Measurements from ENCODE around the gene PHF20.

- TF ChIP-seq CTCF (IDR thresholded peaks at IDR 0.05): no peak
- no peak for TF ChIP-seq POLR2A (IDR thresholded peaks at IDR 0.05)
These were observed 44.7 kb upstream of the PHF20 start for GRCh38 chr20:35726842-35727711.
